ENCODE results near the gene BLM.
A peak's percentile ranks its signal among the peaks of the same experiment; 100 is the strongest.
"Not testable (repeated sequence)": the region's sequence is repeated elsewhere in the genome, so short reads cannot be mapped to it uniquely, and the experiment has no call there.

BLM gene

DNA sequence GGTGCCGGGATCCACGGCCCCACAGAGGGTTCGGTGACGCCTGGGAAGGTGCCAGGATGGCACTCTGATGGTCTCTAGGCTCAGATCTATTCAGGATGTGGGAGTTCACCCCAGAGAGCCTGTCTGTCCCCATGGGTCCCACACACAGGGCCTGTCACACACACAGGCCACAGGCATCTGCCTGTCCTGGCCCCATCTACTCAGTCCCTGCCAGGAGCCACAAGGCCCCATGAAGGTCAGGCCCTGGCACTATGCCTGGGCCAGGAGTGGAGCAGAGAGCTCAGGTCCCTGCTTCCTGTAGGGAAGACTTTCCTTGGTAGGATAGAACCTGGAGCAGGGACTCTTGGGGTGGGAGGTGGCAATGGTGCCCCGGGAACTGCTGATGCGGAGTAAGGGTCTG lies 102.2 kb downstream of the BLM start:
- Mint-ChIP-seq H3K27ac (no peak overlapping the region), H3K4me1 (peaks cover 26% of the 10 kb centered on the region), H3K4me3 (no peak overlapping the region), H3K27me3 (ENCODE audit: low read depth) (peaks cover 3% of the 10 kb centered on the region), H3K36me3 (ENCODE audit: low read depth) (peaks cover 10% of the 10 kb centered on the region), H3K9me3 (no peaks in the 10 kb centered on the region)
- TF ChIP-seq, protein P1, sequence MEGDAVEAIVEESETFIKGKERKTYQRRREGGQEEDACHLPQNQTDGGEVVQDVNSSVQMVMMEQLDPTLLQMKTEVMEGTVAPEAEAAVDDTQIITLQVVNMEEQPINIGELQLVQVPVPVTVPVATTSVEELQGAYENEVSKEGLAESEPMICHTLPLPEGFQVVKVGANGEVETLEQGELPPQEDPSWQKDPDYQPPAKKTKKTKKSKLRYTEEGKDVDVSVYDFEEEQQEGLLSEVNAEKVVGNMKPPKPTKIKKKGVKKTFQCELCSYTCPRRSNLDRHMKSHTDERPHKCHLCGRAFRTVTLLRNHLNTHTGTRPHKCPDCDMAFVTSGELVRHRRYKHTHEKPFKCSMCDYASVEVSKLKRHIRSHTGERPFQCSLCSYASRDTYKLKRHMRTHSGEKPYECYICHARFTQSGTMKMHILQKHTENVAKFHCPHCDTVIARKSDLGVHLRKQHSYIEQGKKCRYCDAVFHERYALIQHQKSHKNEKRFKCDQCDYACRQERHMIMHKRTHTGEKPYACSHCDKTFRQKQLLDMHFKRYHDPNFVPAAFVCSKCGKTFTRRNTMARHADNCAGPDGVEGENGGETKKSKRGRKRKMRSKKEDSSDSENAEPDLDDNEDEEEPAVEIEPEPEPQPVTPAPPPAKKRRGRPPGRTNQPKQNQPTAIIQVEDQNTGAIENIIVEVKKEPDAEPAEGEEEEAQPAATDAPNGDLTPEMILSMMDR (IDR thresholded peaks at IDR 0.05; ENCODE audit: unreplicated experiment in 3 of 3), result no peak

DNA sequence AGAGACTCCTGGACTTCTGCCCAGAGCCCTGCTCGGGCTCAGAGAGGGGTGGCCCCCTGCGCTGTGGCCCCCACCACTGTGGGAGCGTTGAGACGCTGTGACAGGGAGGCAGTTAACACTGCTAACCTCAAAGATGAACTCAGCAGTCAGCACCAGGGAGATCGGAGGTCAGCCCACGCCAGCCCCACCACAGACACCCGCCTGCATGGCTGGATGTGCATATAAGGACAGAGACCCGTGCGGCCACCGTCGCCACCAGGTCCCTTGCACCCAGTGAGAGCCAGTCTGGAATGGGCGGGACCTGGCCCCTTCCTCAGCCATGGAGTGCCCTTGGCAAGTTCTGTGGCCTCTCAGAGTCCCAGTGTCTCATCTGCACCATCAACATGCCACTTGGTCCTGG lies 102.7 kb downstream of the BLM start:
- no peak overlapping the region for H3K27ac Mint-ChIP-seq
- TF ChIP-seq, protein P1 (IDR thresholded peaks at IDR 0.05; ENCODE audit: unreplicated experiment in 3 of 3), result no peak
- H3K9me3 Mint-ChIP-seq, result no peaks in the 10 kb centered on the region
- no peak overlapping the region for H3K4me3 Mint-ChIP-seq
- H3K27me3 Mint-ChIP-seq (ENCODE audit: low read depth), result peaks cover 3% of the 10 kb centered on the region
- peaks cover 21% of the 10 kb centered on the region for H3K4me1 Mint-ChIP-seq
- H3K36me3 Mint-ChIP-seq (ENCODE audit: low read depth), result peaks cover 7% of the 10 kb centered on the region

DNA sequence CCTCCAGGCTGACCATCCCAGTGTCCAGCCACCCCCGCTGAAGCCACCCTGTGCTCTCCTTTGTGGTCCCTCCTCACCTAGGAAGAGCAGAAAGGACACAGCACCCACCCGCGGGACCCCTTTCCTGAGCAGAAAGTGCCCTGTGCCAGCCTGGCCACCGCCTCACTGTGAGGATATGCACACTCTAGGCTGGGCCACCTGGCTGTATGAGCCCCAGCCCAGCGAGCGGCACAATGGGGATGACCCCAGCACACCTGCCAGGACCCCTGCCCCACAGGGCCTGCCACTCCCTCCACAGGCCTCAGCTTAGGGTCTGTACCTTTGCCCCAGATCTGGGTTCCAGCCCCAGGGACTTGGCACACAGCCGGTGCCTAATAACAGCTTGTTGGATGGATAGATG lies 103.3 kb downstream of the BLM start:
- Mint-ChIP-seq H3K4me3 (no peak overlapping the region), H3K36me3 (ENCODE audit: low read depth) (peaks cover under 1% of the 10 kb centered on the region), H3K27ac (no peak overlapping the region), H3K4me1 (peaks cover 15% of the 10 kb centered on the region), H3K9me3 (no peaks in the 10 kb centered on the region), H3K27me3 (ENCODE audit: low read depth) (peaks cover 3% of the 10 kb centered on the region)
- TF ChIP-seq, protein P1 (IDR thresholded peaks at IDR 0.05; ENCODE audit: unreplicated experiment in 3 of 3), result no peak

DNA sequence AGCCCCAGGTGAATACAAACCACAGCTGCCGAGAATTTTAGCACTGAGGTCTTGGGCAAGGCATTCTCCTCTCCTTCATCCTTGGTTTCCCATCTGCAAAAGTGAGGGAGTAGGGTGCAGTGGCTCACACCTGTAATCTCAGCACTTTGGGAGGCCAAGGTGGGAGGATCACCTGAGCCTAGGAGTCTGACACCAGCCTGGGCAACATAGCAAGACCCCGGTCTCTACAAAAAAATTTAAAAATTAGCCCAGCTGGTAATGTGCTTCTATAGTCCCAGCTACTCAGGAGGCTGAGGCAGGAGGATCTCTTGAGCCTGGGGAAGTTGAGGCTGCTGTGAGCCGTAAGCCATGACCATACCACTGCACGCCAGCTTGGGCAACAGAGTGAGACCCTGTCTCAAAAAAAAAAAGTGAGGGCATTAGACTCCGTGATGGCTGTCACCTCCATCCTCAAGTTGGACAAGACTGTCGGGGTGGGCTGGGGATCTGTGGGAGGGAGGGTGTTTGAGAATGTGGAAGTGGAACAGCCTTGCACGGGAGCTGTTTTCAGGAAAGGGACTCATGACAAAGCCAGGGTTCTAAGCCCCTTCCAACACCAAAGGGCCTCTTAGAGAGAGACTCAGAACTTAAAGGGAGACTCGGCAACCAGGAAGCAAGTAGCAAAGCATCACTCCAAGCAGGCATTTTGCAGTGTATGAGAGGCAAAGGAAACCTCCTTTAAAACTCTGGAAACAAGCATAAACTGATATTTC lies 105.2 kb downstream of the BLM start:
- Mint-ChIP-seq H3K27ac (peak overlapping the region in 1 of 3 experiments; percentile 33), H3K4me3 (no peak overlapping the region), H3K36me3 (ENCODE audit: low read depth) (no peaks in the 10 kb centered on the region), H3K4me1 (peaks cover 13% of the 10 kb centered on the region), H3K9me3 (no peaks in the 10 kb centered on the region), H3K27me3 (ENCODE audit: low read depth) (peaks cover 11% of the 10 kb centered on the region)
- TF ChIP-seq, protein P1 (IDR thresholded peaks at IDR 0.05; ENCODE audit: unreplicated experiment in 3 of 3), result no peak

DNA sequence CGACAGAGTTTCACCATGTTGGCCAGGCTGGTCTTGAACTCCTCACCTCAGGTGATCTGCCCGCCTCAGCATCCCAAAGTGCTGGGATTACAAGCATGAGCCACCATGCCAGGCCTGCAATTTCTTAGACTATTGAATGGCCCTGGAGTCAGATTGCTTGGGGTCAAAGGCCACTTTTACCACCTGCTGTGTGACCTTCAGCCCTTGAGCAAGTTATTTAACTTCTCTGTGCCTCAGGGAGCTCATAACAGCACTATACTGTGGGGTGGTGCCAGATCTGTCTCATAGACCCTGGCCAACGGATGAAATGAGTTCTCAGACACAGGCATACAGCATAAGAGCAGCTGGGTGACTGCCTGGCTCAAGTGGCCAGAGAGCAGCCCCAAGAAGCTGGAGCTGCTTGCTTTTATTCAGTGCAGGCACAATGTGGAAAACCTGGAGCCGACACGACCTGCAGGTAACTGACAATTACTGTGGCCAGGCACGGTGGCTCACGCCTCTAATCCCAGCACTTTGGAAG lies 106.4 kb downstream of the BLM start:
- no peaks in the 10 kb centered on the region for H3K9me3 Mint-ChIP-seq
- no peak overlapping the region for H3K4me3 Mint-ChIP-seq
- H3K27ac Mint-ChIP-seq, result no peak overlapping the region
- no peaks in the 10 kb centered on the region for H3K36me3 Mint-ChIP-seq (ENCODE audit: low read depth)
- peaks cover 4% of the 10 kb centered on the region for H3K4me1 Mint-ChIP-seq
- TF ChIP-seq, protein P1 (IDR thresholded peaks at IDR 0.05; ENCODE audit: unreplicated experiment in 3 of 3), result no peak
- H3K27me3 Mint-ChIP-seq (ENCODE audit: low read depth), result peaks cover 14% of the 10 kb centered on the region

DNA sequence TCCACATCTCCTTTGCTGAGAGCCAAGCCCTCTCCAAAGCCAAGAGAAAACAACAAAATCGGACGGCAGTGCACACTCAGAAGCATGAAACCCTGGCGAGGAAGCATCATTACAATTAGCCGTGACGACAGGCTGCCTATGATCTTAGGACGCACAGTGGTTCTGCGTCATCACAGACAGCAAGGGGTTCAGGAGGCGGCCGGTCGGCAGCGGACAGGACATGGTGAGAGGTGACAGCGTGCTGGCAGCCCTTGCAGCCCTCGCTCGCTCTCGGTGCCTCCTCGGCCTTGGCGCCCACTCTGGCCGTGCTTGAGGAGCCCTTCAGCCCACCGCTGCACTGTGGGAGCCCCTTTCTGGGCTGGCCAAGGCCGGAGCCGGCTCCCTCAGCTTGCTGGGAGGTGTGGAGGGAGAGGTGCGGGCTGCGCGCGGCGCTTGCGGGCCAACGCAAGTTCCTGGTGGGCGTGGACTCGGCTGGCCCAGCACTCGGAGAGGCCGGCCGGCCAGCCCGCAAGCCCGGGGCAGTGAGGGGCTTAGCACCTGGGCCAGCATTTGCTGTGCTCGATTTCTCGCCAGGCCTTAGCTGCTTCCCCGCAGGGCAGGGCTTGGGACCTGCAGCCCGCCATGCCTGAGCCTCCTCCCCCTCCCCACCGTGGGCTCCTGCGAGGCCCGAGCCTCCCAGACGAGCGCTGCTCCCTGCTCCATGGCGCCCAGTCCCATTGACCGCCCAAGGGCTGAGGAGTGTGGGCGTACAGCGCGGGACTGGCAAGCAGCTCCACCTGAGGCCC lies 108.2 kb downstream of the BLM start:
- H3K36me3 Mint-ChIP-seq (ENCODE audit: low read depth); H3K4me3 Mint-ChIP-seq: not testable (repeated sequence)

DNA sequence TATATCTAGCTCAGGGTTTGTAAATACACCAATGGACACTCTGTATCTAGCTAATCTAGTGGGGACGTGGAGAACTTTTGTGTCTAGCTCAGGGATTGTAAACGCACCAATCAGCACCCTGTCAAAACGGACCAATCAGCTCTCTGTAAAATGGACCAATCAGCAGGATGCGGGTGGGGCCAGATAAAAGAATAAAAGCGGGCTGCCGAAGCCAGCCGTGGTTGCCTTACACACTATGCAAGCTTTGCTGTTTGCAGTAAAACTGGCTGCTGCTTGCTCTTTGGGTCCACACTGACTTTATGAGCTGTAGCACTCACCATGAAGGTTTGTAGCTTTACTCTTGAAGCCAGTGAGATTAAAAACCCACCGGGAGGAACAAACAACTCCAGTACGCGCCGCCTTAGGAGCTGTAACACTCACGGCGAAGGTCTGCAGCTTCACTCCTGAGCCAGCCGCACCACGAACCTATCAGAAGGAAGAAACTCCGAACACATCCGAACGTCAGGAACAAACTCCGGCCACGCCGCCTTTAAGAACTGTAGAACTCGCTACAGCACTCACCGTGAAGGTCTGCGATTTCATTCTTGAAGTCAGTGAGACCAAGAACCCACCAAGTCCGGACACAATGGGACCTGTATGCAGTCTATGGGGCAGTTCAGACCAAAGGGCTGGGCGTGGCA lies 109.2 kb downstream of the BLM start:
- H3K27ac Mint-ChIP-seq; H3K4me3 Mint-ChIP-seq; H3K36me3 Mint-ChIP-seq (ENCODE audit: low read depth); H3K9me3 Mint-ChIP-seq; H3K4me1 Mint-ChIP-seq: not testable (repeated sequence)
- peaks cover 14% of the 10 kb centered on the region for H3K27me3 Mint-ChIP-seq (ENCODE audit: low read depth)

More for the DNA sequence above, 108.2 kb downstream of the BLM start:
- H3K4me1 Mint-ChIP-seq, H3K9me3 Mint-ChIP-seq, H3K27ac Mint-ChIP-seq: not testable (repeated sequence)
- H3K27me3 Mint-ChIP-seq (ENCODE audit: low read depth), result peaks cover 14% of the 10 kb centered on the region
